HS-5 (cell line): ENCODE results near the gene KDM3A.

Experiments
- DNase-seq: peaks from one replicate; pipeline ENCODE4 v3.0.0-alpha.2; 2012; ENCODE audit warnings: low read depth

The KDM3A gene, protein sequence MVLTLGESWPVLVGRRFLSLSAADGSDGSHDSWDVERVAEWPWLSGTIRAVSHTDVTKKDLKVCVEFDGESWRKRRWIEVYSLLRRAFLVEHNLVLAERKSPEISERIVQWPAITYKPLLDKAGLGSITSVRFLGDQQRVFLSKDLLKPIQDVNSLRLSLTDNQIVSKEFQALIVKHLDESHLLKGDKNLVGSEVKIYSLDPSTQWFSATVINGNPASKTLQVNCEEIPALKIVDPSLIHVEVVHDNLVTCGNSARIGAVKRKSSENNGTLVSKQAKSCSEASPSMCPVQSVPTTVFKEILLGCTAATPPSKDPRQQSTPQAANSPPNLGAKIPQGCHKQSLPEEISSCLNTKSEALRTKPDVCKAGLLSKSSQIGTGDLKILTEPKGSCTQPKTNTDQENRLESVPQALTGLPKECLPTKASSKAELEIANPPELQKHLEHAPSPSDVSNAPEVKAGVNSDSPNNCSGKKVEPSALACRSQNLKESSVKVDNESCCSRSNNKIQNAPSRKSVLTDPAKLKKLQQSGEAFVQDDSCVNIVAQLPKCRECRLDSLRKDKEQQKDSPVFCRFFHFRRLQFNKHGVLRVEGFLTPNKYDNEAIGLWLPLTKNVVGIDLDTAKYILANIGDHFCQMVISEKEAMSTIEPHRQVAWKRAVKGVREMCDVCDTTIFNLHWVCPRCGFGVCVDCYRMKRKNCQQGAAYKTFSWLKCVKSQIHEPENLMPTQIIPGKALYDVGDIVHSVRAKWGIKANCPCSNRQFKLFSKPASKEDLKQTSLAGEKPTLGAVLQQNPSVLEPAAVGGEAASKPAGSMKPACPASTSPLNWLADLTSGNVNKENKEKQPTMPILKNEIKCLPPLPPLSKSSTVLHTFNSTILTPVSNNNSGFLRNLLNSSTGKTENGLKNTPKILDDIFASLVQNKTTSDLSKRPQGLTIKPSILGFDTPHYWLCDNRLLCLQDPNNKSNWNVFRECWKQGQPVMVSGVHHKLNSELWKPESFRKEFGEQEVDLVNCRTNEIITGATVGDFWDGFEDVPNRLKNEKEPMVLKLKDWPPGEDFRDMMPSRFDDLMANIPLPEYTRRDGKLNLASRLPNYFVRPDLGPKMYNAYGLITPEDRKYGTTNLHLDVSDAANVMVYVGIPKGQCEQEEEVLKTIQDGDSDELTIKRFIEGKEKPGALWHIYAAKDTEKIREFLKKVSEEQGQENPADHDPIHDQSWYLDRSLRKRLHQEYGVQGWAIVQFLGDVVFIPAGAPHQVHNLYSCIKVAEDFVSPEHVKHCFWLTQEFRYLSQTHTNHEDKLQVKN (N-terminal part only)

DNA sequence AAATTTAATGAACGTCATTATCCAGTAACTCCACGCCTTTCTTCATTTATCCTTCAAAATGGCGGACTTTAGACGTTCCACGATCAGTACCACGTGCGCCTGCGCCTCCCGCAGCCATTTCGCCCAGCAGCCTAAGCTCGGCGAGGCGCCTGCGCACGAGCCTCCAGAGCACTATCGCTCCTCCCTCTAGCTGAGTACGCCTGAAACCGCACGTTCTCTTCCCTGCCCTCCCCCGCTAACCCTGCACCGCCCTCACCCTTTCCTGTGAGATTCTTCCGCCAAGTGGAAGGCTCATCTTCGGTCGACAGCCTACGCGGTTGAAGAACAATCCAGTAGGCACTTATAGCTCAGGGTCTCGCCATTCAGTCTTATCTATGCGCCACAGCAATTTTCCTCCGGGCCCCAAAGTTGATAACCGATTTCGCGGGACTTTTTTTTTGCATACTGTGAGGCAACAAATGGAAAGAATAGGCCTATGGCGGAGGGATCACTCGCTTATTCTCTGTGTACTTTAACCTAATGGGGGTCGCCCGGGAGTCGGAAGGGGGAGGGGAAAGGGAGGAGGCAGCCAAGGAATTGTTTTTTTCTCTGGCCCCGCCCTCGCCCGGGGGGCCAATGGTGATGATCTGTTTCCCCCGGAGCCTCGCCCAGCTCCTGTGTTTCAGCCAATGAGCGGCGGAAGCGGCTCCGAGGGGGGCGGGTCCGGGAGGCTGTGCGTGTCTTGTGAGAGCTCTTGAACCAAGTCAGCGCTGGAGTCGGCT is at the start of gene KDM3A:
TSS of gene KDM3A (plus strand) at position 741 of the 761 bp plus-strand sequence. CDS start 677 bp downstream, outside the sequence.
- DNase-seq: peak; percentile 94

GRCh38 chr2:86392873-86393518 is 48.2 kb upstream of the KDM3A start:
- no peak for DNase-seq

GRCh38 chr2:86393521-86394491 is 47.4 kb upstream of the KDM3A start:
- no peak for DNase-seq

DNA sequence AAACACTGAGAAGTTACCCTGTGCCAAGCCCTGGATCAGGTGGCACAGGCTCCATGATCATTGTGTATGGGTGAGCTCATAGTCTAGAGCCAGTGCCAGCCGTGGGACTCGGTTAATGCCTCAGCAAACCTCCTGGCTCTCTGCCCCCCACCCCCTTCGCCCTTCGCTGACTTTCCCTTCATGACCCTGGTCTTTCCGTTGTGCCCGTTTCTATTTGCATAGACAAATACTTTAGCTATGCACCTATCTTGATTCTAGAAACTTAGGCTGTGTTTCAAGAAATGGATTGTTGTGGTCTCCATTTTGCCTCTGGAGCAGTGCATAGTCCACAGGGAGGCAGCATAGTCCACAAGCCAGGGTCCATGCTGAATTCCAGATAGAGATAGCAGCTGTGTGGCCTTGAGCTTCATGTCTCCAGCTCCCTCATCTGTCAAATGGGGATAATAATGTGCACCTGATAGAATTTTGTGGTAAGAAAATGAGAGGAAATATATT is 44.8 kb upstream of the KDM3A start:
- DNase-seq: no peak

- DNase-seq: no peak
These were observed 43.2 kb upstream of the KDM3A start for GRCh38 chr2:86397986-86398385.

DNA sequence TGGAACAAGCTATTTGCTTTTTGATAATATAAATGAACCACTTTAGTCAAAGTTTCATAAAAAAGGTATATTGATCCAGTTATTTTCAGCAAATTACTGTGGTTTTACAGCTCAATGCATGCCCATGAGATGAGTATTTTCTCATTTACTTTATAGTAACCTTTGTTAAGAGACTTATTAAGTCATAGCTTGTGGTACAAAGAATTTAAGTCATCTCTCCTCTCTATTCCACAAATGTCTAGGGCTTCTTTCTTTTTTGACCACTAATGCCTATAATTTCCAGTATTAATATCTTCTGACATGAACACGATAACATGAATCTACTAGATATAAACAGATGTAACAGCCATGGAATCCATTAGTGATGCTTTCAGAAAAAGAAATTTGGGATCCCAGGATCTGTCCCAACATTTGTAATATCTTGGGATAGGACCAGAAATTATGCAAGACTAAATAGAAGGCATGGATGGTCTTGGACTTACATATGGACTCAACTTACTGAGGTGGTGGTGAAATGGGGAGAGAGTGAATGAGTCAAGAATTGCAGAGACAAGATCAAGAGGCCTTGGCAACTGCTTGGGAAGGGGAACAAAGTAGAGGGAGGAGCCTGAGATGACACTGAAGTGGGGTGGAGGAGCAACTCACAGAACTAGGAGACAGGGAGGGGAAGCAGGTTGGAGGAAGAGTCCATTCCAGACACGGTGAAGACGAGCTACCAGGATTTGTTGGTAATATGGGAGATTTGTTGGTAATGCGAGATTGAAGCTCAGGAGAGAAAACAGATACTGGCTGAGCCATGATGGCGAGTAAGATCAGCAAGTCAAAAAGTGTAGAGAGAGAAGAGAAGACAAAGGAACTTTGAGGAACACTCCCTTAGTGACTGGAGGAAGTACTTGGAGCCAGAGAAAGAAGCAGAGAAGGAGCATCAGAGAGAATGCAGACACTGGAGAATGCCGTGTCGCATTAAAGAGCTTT is 42.4 kb upstream of the KDM3A start:
- no peak for DNase-seq

DNA sequence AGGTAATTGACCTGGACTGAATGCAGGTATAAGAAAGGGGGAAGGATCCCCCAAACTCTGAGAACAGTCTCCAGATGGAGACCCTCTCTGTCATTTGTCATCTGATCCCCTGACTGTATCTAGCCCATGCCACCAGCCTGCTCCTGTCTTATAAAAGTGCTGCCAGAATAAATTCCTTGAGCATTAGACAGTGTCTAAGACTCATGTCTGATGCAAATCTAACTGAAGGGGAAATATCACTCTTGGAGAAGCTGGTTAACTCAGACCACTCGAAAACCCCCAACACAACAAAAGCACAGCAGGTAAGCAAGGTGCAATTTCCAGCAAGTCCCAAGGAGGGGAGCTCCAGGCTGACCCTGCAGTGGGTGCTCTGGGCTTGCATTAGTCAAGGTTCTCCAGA is 40.9 kb upstream of the KDM3A start:
- no peak for DNase-seq

GRCh38 chr2:86410581-86410980 is 30.6 kb upstream of the KDM3A start:
- DNase-seq: no peak

- no peak for DNase-seq
These were observed 29.8 kb upstream of the KDM3A start for GRCh38 chr2:86411396-86411795.

DNA sequence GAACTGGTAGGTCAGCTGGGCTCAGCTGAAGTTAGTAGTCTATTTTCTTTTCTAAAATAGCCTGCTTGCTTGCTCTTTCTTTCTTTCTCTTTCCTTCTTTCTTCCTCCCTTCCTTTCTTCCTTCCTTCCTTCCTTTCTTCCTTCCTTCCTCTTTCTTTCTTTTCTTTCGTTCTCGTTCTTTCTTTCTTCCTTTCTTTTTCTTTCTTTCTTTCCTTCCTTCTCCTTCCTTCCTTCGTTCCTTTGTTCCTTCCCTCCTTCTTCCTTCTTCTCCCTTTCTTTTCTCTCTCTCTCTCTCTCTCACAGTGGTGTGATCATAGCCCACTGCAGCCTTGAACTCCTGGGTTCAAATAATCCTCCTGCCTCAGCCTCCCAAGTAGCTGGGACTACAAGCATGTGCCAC is 29.2 kb upstream of the KDM3A start:
- DNase-seq: no peak

- no peak for DNase-seq
These were observed 27.7 kb upstream of the KDM3A start for GRCh38 chr2:86413296-86414094.

- DNase-seq: no peak
These were observed 26.2 kb upstream of the KDM3A start for GRCh38 chr2:86414996-86415395.

GRCh38 chr2:86416146-86416545 is 25.0 kb upstream of the KDM3A start:
- no peak for DNase-seq

DNA sequence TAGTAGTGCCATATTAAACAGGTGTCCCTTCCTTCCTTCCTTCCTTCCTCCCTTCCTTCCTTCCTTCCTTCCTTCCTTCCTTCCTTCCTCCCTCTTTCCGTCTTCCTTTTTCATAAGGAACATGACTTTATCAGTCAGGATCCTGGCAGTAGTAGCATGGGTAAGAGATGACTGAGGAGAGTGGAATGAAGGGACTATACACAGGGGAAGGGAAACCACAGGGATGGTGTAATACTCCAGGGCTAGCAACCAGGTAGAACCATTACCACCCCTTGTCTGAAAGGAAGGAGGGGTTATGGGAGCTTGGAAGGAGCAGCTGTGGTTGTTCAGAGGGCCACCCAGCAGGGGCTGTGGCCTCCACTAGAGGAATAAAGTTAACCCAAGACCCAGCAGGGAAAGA is 23.2 kb upstream of the KDM3A start:
- DNase-seq: no peak

DNA sequence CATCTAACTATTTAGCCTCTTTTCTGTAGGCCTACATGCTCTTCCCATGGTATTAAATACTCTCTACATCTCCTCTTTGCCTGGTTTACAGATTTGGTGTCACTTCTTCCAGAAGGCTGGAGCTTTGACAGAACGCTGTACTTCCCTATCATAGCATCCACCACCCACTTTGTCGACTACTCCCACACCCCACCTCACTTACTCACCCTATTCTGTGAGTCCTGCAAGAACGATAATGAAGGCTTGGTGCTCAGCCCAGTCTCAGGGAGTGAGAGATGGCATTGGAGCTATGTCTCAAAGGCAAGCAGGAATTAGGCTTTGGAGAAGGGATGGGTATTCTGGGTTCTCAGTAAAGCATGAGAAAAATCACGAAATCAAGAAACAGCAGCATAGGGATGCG is 20.3 kb upstream of the KDM3A start:
- DNase-seq: no peak

DNA sequence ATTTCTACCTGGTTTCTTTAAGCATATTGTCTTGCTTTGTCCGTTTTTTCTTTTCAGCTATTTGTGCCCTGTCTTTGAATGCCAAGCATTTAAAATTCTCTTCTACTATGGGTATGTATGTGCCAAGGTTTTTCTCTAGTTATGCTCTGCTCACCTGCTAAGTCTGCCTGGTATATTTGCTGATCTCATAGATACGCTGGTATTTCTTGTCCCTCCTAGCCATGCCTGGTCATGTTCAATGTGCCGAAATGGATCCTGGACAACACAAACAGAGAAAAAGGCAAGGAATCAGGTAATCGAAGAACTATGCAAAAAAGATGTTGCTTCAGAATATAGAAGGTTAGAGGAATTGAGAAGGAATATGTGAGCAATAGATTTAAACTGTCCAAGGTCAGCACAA is 14.9 kb upstream of the KDM3A start:
- no peak for DNase-seq

- DNase-seq: no peak
These were observed 11.8 kb upstream of the KDM3A start for GRCh38 chr2:86429335-86429734.

DNA sequence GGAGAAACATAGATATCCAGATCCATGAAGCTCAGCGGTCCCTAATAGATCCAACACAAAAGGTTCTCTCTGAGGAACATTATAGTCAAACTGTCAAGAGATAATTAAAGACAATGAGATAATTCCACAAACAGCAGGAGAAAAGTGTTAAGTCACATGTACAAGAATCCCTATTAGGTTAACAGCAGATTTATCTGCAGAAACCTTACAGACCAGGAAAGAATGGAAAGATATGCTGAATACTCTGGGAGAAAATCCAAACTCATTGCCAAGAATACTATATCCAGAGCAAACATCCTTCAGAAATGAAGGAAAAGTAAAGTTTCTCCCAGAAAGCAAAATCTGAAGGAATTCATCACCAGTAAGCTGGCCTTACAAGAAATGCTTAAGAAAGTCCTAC is 10.8 kb upstream of the KDM3A start:
- no peak for DNase-seq
